Activated T-helper 1 cell treated with Interleukin-2 at 50 U/mL for 16 hours (primary cell): ENCODE data around the gene LGALS16.
"Not testable (repeated sequence)": the region's sequence is repeated elsewhere in the genome, so short reads cannot be mapped to it uniquely, and the experiment has no call there.

Source experiments
- DNase-seq: peaks from one replicate; pipeline ENCODE4 v3.0.0-alpha.2; 2020; ENCODE audit warnings: low read depth

LGALS16 gene

DNA sequence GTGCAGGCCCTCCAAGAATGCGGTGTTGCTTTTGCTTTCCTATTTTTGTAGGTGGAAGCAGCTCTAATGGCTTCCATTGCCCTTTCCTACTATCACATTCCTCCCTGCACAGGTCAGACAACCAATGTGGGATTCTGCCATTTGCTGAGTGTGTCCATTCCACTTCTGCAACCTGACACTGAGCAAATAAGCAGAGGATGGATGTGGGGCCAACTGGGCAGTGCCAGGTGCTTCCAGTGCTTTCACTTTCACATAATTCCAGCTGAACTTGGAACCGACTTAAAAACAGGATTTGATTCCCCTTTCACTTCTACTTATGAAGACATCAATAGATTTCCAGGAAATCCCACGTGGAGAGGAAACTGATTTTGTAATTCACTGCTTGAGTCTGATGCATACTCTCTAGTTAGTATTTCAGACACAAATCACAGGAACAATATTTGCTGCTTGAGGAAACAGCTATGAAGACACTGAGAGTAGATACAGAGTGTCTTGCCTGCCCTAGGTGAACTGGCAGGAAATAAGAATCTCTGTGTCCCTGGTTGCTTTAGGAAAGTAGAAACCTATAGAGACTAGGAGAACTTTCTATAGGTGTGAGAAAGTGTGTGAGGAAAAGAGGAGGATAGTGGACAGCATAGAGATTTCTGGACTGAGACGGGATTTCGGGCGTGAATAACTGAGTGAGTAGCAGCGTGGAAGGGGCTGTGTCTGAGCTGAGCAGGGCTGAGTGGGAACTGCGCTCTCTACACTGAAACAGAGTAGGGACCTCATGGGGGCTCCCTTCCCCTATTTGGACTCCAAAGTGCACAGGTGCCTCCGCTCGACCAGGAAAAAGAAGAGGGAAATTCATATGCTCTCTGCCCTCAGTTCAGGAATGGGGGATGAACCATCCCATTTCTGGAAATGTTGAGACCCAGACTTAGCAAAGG, 22.5 kb downstream of the LGALS16 start:
- DNase-seq: no peak

DNA sequence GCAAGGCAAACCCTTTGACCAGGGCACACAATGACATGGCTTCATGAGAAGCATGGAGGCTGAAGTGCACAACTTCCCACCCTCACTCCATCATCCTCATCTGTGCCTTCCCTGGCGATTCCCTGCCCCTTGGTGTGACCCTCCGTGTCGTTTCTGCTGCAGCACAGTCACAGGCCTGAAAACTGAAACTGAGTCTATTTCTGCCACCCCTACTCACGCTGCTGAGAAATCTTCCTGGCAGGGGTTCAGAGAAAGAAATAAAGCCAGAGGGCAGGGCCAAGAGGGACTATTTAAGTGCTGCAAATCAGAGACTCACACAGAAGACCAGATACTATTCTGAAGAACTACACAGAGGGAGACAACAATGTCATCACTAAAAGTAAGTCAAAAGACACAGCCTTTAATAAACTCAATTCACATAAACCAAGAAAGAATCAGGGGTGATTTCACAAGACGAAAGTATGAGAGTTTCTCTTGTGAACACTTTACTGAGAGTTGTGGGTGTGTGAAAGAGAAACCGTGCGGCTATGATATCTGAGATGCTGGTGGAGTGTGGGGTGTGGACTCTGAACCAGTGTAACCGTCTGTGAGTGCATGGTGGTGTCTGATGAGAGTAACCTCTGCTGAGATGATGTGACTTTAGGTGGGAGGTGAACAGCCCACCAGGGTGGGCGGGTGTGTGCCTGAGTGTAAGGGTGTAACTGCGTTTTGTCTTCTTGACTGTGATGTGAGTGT, 23.5 kb downstream of the LGALS16 start:
- DNase-seq: no peak

DNA sequence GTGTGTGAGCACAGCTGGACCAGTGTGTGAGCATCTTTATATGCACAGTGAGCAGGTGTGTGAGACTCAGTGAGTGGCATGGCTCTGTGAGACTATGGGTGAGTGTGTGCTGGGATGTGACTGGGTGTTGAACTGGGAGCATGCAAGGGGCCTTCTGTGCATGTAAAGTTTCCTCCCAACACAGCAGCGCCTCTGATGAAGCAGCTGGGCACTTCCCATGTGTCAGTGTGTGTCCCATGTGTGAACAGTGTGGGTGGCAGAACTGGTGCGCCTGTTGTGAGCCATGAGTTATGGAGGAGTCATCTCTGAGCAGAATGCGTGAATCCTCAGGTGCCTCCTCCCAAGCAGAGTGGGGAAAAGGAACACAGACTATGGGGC, 24.1 kb downstream of the LGALS16 start:
- DNase-seq: no peak

DNA sequence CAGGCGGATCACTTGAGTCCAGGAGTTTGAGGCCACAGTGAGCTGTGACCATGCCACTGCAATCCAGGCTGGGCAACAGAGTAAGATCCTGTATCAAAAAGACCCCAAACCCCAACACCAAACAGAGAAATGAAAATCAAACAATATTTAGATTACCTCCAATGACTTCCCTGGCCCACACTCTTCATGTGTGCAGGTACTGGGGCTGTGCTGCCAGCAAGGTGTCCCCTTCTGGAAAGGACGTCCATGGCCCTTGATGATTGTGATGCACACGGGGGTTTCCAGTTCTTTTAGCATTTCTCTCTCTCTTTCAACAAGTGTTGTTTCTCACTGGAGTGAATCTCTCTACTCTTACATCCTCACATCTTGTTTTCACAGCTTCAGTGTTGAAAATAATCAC, 24.9 kb downstream of the LGALS16 start:
- no peak for DNase-seq

DNA sequence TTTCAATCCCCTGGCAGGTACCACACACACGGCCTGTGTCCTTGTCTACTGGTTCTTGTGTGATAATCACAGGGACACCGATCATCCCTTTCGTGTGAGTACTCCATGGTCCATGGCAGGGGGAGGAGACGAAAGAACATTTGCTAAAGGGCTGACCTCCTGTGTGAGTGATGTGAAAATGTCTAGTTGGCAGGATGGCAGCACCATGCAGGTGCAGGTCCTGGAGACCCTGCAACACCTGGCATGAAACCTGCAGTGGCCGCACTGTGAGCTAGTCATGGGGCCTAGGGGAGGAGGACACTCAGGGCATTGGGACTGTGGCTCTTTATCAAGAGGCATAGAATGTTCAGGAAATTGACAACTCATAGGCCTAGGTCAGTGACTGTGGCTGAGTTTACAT, 25.7 kb downstream of the LGALS16 start:
- no peak for DNase-seq

DNA sequence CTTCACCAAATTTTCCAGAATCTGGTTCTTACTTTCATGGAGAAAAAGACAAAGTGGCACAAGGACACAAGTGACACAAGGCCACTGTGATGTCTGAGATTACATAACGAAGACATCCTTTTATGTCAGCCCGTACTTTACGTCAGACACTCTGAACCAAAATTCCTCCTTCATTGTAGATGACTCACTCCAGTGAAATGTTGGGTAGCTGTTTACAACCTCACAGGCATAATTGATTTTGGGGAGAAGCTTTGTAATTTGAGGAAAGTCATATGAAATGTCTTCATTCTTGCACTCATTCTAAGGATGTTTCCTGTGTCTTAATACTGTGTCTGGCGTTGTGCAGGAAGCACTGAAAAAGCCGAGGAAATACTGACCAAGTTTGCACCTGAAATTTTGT, 28.6 kb downstream of the LGALS16 start:
- DNase-seq: no peak

DNA sequence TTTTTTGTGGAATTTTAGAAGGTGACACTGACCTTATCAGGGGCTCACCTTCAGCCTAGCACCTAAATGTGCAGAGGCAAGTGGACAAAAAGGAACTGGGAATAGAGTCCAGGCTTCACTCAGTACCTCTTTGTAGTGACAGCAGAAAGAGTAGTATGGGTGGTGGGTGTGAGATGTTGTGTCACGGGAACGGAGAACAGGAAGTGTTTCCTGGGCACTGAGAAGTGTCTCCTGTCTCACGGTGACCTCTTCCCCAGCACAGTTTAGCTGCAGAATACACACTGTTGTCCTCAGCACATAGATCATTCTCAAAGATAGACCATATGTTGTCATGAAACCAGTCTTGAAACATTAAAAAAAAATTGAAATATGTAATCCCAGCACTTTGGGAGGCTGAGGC, 31.0 kb downstream of the LGALS16 start:
- no peak for DNase-seq

DNA sequence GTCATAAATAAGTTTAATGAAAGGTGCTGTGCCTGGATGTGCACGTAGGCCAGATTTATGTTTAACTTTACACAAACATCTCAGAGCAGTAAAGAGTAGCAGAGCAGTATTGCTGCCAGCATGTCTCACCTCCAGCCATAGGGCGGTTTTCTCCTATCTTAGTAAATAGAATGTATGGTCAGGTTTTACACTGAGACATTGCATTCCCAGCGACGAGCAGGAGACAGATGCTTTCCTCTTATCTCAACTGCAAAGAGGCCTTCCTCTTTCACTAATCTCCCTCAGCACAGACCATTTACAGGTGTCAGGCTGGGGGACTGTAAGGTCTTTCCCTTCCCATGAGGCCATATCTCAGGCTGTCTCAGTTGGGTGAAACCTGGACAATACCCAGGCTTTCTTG, 32.9 kb downstream of the LGALS16 start:
- DNase-seq: not testable (repeated sequence)

DNA sequence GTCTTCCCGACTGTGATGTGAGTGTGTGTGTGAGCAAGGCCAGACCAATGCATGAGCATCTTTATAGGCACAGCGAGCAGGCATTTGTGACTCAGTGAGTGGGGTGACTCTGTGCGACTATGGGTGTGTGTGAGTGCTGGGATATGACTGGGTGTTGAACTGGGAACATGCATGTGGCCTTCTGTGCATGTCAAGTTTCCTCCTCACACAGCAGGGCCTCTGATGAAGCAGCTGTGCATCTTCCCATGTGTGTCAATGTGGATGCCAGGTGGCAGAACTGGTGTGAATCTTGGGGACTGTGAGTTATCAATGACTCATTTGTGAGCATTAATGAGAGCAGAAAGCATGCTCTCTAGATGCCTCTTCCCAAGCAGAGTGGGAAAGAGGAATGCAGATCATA, 36.5 kb downstream of the LGALS16 start:
- no peak for DNase-seq

DNA sequence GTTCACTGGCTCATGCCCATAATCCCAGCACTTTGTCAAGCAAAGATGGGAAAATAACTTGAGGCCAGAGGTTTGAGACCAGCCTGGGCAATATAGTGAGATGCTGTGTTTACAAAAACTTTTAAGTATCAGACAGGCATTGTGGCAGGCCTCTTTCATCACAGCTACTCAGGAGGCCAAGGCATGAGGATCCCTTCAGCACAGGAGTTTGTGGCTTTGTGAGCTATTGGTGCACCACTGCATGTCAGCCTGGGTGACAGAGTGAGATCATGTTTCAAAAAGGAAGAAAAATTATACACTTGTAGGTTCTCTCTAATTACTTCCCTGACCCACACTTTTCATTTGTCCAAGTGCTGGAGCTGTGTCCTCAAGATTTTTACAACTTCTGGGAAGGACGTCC, 37.1 kb downstream of the LGALS16 start:
- no peak for DNase-seq

DNA sequence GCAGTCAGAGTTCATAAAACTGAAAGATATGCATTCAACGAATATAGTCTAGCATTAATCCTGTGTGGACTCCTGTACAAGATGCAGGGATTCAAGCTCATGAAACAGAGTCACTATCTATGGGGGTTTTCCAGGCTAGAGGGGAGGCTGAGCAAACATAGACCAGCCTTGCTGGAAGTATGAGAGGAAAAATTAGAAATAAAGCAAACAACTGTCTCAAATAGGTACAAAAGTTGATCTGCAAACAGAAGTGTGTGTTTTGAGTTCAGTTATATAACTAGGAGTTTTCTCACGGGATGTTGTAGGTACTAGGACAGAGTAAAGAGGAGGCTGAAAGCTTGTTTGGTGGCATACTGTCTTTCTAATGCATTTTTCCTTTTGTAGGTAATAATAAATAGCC, 40.0 kb downstream of the LGALS16 start:
- DNase-seq: no peak

DNA sequence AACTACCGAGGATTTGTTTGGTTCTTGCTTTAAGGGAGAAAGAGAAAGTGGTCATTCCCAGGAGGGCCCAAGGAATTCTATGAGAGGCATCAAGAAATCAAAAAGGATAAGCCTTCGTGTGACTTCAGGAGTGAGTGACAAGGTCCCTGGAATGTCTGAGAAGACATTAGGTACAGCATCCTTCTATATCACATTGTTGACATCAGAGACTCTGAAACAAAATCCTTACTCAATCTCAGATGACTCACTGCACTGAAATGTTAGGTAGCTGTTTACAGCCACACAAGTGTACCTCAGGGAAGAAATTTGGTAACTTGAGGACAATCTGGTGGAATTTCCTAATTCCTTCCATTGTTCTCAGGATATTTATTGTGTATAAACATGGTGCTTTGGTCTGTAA, 40.7 kb downstream of the LGALS16 start:
- DNase-seq: no peak

DNA sequence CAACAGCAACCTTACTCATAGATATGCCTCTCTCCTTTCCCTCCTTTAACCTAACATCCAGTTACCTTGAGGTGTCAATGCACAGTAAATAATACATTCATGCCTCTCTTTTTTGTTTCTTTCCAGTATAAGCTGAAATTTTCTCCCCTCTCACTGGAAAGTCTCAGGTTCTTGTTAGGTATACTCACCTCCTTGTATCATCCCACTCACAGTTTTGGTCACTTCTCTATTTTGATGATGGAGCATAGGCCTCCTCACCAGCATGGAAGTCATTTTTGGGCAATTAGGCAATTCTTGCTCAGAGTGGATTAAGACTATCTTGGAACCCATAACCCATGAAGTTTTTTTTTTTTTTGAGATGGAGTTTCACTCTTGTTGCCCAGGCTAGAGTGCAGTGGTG, 42.8 kb downstream of the LGALS16 start:
- DNase-seq: no peak

DNA sequence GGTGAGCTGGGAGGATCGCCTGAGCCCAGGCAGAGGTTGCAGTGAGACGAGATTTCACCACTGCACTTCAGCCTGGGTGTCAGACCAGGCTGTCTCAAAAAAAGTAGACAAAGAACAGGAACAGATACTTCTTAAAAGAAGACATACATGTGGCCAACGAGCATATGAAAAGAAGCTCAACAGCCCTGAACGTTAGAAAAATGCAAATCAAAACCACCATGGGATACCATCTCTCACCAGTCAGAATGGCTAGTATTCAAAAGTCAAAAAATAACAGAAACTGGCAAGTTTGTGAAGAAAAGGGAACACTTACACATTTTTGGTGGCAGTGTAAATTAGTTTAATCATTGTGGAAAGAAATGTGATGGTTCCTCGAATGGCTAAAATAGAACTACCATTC, 45.6 kb downstream of the LGALS16 start:
- DNase-seq: no peak

DNA sequence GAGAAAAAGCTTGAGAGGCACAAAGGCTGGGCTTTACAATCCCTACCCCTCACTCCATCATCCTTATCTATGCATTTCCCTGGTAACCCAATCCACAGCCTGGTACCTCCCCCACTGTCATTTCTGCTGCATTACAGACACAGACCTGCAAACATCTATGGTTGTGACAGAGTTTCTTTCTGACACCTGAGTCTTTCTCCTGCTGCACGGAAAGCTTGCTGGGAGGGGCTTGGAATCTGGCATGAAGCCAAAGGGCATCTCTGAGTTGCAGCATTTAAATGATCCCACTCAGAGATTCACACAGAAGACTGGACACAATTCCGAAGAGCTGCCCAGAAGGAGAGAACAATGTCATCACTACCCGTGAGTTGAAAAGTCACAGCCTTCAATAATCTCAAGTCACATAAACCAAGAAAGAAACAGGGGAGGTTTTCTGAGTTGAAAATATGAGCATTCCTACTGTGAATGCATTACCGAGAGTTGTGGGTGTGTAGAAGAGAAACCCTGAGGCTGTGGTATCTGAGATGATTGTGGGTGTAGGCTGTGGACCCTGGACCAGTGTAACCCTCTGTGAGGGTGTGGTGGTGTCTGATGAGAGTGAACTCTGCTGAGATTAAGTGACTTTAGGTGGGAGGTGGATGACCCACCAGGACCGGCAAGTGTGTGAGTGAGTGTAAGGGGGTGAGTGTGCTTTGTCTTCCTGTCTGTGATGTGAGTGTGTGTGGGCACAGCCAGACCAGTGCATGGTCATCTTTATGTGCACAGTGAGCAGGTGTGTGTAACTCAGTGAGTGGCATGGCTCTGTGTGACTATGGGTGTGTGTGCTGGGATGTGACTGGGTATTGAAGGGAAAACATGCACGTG, 48.7 kb downstream of the LGALS16 start, which contains the start of gene LGALS14:
LGALS14 (plus strand) TSS at position 301 of the 864 bp plus-strand sequence; CDS start at position 349, 48 bp downstream.
- DNase-seq: no peak

DNA sequence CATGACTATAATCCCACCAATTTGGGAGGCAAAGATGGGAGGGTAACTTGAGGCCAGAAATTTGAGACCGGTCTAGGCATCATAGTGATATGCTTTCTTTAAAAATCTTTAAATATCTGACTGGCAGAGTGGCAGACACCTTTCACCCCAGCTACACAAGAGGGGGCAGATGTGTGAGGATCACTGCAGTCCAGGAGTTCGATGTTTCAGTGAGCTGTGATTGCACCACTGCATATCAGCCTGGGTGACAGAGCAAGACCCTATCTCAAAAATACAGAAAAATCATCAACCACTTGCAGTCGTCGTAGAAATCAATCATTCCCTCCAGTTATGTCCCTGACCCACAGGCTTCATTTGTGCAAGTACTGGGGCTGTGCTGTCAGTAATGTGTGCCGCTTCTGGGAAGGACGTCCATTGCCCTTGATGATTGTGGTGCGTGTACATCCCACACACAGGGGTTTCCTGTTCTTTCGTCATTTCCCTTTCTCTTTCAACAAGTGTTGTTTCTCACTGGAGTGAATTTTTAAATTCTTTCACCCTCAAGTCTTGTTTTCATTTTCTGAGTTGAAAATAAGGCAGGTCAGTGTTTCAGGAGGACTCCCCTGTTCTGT, 50.0 kb downstream of the LGALS16 start:
- no peak for DNase-seq

DNA sequence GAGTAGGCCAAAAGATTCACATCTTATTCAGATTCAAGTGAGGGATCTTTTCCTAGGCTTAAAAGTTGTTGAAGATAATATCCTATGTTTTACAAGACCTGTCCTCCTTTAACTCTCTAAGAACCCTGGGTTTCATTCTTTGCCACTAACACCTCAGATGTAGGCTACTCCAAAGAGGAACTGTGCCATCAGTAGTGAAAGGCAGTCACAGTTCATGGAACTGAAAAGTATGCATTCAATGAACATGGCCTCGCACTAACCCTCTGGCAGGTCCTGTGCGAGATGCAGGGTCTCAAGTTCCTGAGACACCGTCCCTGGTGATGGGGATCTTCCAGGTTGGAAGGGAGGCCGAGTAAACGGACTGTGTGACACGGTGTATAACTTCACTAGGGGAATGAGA, 52.9 kb downstream of the LGALS16 start:
- no peak for DNase-seq

DNA sequence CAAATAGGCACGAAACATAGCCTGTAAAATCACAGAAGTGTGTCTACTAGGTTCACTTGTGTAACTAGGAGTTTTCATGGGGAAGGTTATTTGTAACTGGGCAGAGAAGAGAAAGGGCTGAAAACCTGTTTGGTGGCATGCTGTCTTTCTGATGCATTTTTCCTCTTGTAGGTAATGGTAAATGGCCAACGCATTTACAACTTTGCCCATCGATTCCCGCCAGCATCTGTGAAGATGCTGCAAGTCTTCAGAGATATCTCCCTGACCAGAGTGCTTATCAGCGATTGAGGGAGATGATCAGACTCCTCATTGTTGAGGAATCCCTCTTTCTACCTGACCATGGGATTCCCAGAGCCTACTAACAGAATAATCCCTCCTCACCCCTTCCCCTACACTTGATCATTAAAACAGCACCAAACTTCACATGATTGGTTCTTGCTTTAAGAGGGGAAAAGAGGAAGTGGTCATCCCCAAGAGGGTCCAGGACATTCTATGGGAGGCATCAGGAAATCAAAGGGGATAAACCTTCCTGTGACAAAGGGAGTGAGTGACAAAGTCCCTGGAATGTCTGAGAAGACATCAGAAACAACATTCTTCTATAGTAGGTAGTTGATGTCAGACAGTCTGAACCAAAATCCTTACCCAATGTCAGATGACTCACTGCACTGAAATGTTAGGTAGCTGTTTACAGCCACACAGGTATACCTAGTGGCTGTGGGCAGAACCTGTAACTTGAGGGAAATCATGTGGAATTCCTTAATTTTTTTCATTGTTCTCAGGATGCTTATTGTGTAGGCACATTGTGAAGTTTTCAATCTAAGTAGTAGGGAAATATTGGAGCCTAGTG, 53.5 kb downstream of the LGALS16 start:
- no peak for DNase-seq
